ENCODE results near the gene HDAC4.

The HDAC4 gene

DNA sequence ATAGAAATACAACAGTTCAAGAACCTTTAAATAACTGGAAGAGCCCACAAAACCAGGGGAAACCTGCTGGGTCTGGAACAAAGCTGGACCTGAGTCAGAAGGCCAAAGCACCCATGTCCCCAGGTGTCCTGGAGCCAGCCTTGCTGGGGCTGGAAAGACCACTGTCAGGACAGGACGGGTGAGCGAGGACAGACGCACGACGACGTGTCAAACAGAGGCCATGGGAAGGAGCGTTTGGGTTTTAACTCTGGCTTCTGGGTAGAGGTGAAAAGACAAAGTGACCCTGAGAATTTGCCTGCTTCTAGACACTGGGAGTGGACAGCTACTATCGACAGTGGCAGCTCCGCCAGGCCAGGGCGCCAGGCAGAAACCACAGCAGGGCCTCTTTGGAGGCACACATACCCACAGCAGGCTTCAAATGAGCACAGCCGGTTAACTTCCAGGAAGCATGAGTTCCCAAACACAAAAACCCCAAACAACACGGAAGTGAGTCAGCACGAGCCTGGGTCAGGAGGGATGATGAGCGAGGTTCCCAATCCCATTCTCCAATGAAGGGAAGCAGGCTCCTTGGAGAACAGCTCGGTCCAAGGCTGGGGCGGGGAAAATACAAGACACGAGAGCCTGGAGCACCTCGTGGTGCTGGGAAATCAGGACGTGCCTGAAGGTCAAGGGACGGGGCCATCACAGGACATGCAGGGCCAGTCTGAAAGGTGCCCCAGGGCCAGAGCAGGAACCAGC lies 344.9 kb downstream of the HDAC4 start:
- no peaks in the 10 kb centered on the region for H3K27me3 ChIP-seq (ENCODE audit: insufficient read depth, low read length, poor library complexity, severe bottlenecking)
- H3F3A ChIP-seq (ENCODE audit: low read depth) = peaks cover 3% of the 10 kb centered on the region; the same call in 1 of the 2 replicates
- no peaks in the 10 kb centered on the region for H3K79me2 ChIP-seq (ENCODE audit: insufficient read depth, low read length)
- no peaks in the 10 kb centered on the region for H3K9me3 ChIP-seq (ENCODE audit: insufficient read depth, low read depth, low read length)
- H3K36me3 ChIP-seq (ENCODE audit: insufficient read depth, low read length) = peaks cover 13% of the 10 kb centered on the region; the same call in 1 of the 2 replicates
- peaks cover 19% of the 10 kb centered on the region for H3K4me1 ChIP-seq (ENCODE audit: insufficient read depth, low read length, poor library complexity, severe bottlenecking)
- no peak overlapping the region for H3K4me3 ChIP-seq (ENCODE audit: low read length, poor library complexity, severe bottlenecking)
- no peaks in the 10 kb centered on the region for H3K9me2 ChIP-seq (replicated peaks; ENCODE audit: low read depth, low read length)
- no peaks in the 10 kb centered on the region for H4K20me1 ChIP-seq (ENCODE audit: insufficient read depth, low read length, poor library complexity, severe bottlenecking)
- TF ChIP-seq EZH2phosphoT487 (IDR thresholded peaks at IDR 0.05; ENCODE audit: borderline replicate concordance) = no peak
- TF ChIP-seq, protein P1, sequence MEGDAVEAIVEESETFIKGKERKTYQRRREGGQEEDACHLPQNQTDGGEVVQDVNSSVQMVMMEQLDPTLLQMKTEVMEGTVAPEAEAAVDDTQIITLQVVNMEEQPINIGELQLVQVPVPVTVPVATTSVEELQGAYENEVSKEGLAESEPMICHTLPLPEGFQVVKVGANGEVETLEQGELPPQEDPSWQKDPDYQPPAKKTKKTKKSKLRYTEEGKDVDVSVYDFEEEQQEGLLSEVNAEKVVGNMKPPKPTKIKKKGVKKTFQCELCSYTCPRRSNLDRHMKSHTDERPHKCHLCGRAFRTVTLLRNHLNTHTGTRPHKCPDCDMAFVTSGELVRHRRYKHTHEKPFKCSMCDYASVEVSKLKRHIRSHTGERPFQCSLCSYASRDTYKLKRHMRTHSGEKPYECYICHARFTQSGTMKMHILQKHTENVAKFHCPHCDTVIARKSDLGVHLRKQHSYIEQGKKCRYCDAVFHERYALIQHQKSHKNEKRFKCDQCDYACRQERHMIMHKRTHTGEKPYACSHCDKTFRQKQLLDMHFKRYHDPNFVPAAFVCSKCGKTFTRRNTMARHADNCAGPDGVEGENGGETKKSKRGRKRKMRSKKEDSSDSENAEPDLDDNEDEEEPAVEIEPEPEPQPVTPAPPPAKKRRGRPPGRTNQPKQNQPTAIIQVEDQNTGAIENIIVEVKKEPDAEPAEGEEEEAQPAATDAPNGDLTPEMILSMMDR (conservative IDR thresholded peaks at IDR 0.05; ENCODE audit: low read length) = no peak
- H3K4me2 ChIP-seq (ENCODE audit: low read depth, low read length, poor library complexity, severe bottlenecking) = no peak overlapping the region
- no peak overlapping the region for H3K9ac ChIP-seq (ENCODE audit: low read depth, low read length, poor library complexity, severe bottlenecking)
- H2AFZ ChIP-seq (ENCODE audit: low read length) = no peak overlapping the region

DNA sequence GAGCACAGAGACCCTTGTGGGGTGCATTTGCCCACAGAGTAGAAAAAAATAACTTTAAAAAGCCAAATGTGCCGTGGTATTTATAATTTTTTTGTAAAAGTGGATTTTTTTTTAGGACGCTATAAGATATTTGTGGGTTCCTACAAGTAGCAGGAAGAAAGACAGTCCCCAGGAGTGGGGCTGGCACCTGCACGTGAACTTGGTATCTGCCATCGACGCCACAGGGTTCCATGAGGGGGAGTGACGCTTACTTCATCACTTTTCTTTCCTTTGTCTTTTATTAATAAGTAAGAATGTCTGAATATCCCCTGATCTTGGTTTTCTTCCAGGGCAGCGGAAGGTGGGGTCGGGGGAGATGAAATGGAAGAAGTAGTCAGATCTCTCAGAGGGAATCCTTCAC lies 345.9 kb downstream of the HDAC4 start:
- no peak overlapping the region for H2AFZ ChIP-seq (ENCODE audit: low read length)
- H3K36me3 ChIP-seq (ENCODE audit: insufficient read depth, low read length) = peaks cover 13% of the 10 kb centered on the region; the same call in 1 of the 2 replicates
- peaks cover 17% of the 10 kb centered on the region for H3K4me1 ChIP-seq (ENCODE audit: insufficient read depth, low read length, poor library complexity, severe bottlenecking)
- peaks cover 3% of the 10 kb centered on the region; the same call in 1 of the 2 replicates for H3F3A ChIP-seq (ENCODE audit: low read depth)
- H3K4me3 ChIP-seq (ENCODE audit: low read length, poor library complexity, severe bottlenecking) = no peak overlapping the region
- no peaks in the 10 kb centered on the region for H3K79me2 ChIP-seq (ENCODE audit: insufficient read depth, low read length)
- TF ChIP-seq, protein P1 (conservative IDR thresholded peaks at IDR 0.05; ENCODE audit: low read length) = no peak
- no peak for TF ChIP-seq EZH2phosphoT487 (IDR thresholded peaks at IDR 0.05; ENCODE audit: borderline replicate concordance)
- H3K27me3 ChIP-seq (ENCODE audit: insufficient read depth, low read length, poor library complexity, severe bottlenecking) = no peaks in the 10 kb centered on the region
- no peaks in the 10 kb centered on the region for H4K20me1 ChIP-seq (ENCODE audit: insufficient read depth, low read length, poor library complexity, severe bottlenecking)
- no peaks in the 10 kb centered on the region for H3K9me3 ChIP-seq (ENCODE audit: insufficient read depth, low read depth, low read length)
- no peak overlapping the region for H3K9ac ChIP-seq (ENCODE audit: low read depth, low read length, poor library complexity, severe bottlenecking)
- H3K9me2 ChIP-seq (replicated peaks; ENCODE audit: low read depth, low read length) = no peaks in the 10 kb centered on the region
- no peak overlapping the region for H3K4me2 ChIP-seq (ENCODE audit: low read depth, low read length, poor library complexity, severe bottlenecking)

DNA sequence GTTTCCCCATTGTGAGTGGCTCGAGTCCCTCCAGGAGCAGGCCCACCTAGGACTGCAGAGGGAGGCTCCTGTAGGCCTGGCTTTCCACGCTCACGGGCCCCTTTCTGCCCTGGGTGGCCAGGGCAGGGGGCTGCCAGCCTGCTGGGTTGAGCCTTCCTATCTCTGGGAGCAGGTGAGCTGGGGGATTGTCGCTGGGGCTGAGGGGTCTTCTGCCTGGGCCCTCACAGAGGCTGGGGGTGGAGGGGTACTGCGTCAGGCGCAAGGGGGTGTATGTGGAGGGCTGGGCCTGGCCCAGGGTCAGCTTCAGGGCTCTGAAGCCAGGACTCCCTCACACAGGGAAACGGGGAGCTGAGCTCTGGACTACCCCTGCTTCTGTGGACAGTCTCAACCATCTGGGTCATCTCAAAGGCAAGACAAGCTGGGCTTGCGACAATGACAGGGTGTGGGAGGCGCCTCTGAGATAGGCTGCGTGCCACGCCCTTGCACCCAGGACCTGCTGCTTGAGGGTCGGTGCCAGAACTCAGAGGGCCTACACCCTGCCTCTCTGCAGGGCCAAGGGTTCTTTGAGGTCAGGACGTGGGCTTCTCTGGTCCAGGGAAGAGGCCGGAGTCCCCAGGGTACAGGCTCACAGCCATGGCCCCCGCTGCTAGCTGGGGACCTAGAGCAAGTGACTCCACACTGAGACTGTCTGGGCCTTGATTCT lies 346.9 kb downstream of the HDAC4 start:
- H2AFZ ChIP-seq (ENCODE audit: low read length) = no peak overlapping the region
- peaks cover 7% of the 10 kb centered on the region for H3K4me1 ChIP-seq (ENCODE audit: insufficient read depth, low read length, poor library complexity, severe bottlenecking)
- no peaks in the 10 kb centered on the region for H4K20me1 ChIP-seq (ENCODE audit: insufficient read depth, low read length, poor library complexity, severe bottlenecking)
- H3K4me2 ChIP-seq (ENCODE audit: low read depth, low read length, poor library complexity, severe bottlenecking) = no peak overlapping the region
- H3K27me3 ChIP-seq (ENCODE audit: insufficient read depth, low read length, poor library complexity, severe bottlenecking) = no peaks in the 10 kb centered on the region
- H3K9ac ChIP-seq (ENCODE audit: low read depth, low read length, poor library complexity, severe bottlenecking) = no peak overlapping the region
- H3K9me3 ChIP-seq (ENCODE audit: insufficient read depth, low read depth, low read length) = no peaks in the 10 kb centered on the region
- TF ChIP-seq, protein P1 (conservative IDR thresholded peaks at IDR 0.05; ENCODE audit: low read length) = no peak
- H3F3A ChIP-seq (ENCODE audit: low read depth) = no peaks in the 10 kb centered on the region
- no peaks in the 10 kb centered on the region for H3K9me2 ChIP-seq (replicated peaks; ENCODE audit: low read depth, low read length)
- no peaks in the 10 kb centered on the region for H3K79me2 ChIP-seq (ENCODE audit: insufficient read depth, low read length)
- H3K36me3 ChIP-seq (ENCODE audit: insufficient read depth, low read length) = peaks cover 13% of the 10 kb centered on the region; the same call in 1 of the 2 replicates
- no peak overlapping the region for H3K4me3 ChIP-seq (ENCODE audit: low read length, poor library complexity, severe bottlenecking)

All from Loucy (cell line).